Measurements from ENCODE around the gene ZDHHC14.

ZDHHC14 gene

DNA sequence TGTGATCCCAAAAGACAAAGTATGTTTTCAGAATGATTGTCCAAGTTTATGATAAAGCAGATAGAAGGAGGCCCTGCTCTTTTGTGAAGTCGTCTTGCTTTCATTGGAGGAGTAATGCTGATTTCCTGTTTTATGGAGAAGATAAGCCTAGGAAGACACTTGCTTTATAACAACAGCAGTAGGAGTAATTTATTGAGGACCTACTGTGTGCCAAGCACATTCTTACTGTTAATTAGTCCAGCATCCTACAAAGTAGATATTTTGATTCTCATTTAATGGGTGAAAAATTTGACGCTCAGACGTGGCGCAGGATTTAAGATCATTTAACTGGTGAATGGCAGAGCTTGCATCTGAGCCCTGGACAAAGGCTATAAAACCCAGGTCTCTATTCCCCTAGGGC, 87.6 kb downstream of the ZDHHC14 start:
- ChIA-PET POLR2A (no interaction called here), CTCF (no interaction called here)
- no peak overlapping the region for H3K4me3 ChIP-seq (ENCODE audit: low read depth, low read length)
- TF ChIP-seq, protein P1, sequence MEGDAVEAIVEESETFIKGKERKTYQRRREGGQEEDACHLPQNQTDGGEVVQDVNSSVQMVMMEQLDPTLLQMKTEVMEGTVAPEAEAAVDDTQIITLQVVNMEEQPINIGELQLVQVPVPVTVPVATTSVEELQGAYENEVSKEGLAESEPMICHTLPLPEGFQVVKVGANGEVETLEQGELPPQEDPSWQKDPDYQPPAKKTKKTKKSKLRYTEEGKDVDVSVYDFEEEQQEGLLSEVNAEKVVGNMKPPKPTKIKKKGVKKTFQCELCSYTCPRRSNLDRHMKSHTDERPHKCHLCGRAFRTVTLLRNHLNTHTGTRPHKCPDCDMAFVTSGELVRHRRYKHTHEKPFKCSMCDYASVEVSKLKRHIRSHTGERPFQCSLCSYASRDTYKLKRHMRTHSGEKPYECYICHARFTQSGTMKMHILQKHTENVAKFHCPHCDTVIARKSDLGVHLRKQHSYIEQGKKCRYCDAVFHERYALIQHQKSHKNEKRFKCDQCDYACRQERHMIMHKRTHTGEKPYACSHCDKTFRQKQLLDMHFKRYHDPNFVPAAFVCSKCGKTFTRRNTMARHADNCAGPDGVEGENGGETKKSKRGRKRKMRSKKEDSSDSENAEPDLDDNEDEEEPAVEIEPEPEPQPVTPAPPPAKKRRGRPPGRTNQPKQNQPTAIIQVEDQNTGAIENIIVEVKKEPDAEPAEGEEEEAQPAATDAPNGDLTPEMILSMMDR (IDR thresholded peaks at IDR 0.05; ENCODE audit: insufficient read depth, low read length, missing control alignments), result no peak
- no peak for DNase-seq (ENCODE audit: low read depth, low spot score)

DNA sequence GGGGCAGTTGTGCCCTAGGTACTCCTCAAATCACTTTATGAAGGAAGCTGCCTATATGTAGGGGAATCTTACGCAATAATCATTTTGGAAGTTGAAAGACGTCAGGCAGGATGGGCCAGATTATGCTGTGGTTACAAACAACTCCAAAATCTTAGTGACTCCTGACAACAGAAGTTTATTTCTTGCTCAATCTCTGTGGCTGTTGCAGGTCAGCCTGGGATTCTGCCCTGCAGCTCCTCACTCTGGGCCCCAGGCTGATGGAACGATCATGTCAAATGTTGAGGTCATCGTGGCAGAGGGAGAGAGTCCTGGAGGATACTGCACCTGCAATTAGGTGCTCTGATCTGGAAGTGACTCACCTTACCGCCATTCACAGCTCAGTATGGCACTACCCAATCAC, 88.4 kb downstream of the ZDHHC14 start:
- CTCF ChIA-PET, result no interaction called here
- no peak overlapping the region for H3K4me3 ChIP-seq (ENCODE audit: low read depth, low read length)
- no peak for DNase-seq (ENCODE audit: low read depth, low spot score)
- POLR2A ChIA-PET, result no interaction called here
- TF ChIP-seq, protein P1 (IDR thresholded peaks at IDR 0.05; ENCODE audit: insufficient read depth, low read length, missing control alignments), result no peak

DNA sequence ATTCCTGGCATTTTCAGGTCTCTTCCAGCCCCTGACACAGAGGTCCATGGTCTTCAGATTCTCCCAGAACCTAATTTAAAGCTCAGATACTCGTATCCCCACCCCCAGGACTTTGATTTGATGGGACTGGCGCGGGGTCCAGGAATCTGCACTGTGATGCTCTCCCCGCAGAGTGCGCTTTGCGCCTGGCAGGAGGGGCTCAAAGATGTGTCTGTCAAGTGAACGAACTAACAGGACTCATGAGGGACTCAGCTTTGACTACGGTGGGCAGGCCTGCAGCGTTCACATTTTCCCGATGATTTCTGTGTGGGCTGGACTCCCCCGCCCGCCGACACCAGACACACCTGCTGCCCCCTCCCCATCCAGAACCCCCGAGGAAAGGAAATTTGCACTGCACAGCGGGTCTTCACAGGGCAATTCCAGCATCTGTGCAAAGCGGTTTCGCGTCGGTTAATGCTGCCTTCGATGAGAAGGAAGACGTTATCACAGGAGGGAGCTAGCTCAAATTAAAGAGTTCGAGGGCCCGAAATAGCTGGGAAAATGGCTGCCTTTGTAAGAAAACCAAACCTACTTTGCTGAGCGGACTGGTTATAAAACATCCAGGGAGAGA, 90.2 kb downstream of the ZDHHC14 start:
- DNase-seq (ENCODE audit: low read depth, low spot score), result no peak
- POLR2A ChIA-PET, result no interaction called here
- TF ChIP-seq, protein P1 (IDR thresholded peaks at IDR 0.05; ENCODE audit: insufficient read depth, low read length, missing control alignments), result no peak

DNA sequence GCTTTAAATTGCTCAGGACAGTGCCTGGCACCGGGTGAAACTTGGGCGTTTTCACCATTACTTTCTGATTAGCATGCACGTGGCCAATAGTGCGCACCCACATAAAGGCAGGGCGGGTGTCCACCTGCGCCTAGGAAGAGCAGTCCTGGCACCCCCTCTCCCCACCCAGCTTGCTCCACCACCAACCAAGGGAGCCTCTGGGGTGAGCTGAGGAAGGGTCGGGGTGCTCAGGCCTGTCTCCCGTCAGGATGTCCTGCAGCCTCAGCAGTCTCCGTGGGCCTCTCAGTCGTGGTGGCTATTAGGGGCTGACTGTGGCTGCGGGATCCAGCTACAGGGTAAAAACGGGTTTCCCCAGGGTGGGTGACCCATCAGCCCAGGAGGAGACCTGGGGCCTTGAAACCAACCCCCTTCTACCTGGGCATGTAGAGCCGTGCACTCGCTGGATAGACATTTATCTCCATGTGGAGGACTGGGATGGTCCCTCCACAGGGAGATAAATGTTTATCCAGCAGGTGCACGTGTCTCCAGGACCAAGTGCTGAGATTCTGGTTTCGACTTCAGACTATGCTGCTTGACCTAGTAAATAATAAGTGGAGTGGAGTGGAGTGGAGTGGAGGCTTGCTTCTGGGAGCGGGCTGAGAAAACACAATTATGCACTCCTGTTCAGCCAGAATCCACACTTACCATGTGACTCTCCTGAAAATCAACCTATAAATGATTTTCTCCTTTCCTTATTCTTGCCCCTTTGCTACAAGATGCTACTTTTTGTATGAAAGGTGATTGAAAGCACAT, 91.1 kb downstream of the ZDHHC14 start:
- TF ChIP-seq, protein P1 (IDR thresholded peaks at IDR 0.05; ENCODE audit: insufficient read depth, low read length, missing control alignments), result no peak
- ChIA-PET CTCF (interaction anchor here (1.4 kb wide), 1 partner anchor 38 kb away, joined by 3 read pairs; no protein-coding TSS in a partner anchor), POLR2A (no interaction called here)
- no peak for DNase-seq (ENCODE audit: low read depth, low spot score)
- no peak overlapping the region for H3K4me3 ChIP-seq (ENCODE audit: low read depth, low read length)

More for the DNA sequence above, 90.2 kb downstream of the ZDHHC14 start:
- CTCF ChIA-PET, result interaction anchor here (1.4 kb wide), 1 partner anchor 37 kb away, joined by 3 read pairs; no protein-coding TSS in a partner anchor
- no peak overlapping the region for H3K4me3 ChIP-seq (ENCODE audit: low read depth, low read length)

DNA sequence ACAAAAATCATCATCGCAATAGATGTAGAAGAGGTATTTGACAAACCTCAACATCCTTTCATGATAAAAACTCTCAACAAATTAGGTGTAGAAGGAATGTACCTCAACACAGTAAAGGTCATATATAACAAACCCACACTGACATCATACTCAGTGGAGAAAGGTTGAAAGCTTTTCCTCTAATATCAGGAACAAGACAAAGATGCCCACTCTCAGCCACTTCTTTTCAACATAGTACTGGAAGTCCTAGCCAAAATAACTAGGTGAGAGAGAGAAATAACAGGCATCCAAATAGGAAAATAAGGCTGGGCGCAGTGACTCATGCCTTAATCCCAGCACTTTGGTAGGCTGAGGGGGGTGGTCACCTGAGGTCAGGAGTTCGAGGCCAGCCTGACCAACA, 95.8 kb downstream of the ZDHHC14 start:
- CTCF ChIA-PET, result no interaction called here
- no peak for DNase-seq (ENCODE audit: low read depth, low spot score)
- H3K4me3 ChIP-seq (ENCODE audit: low read depth, low read length), result no peak overlapping the region
- TF ChIP-seq, protein P1 (IDR thresholded peaks at IDR 0.05; ENCODE audit: insufficient read depth, low read length, missing control alignments), result no peak
- POLR2A ChIA-PET, result no interaction called here

DNA sequence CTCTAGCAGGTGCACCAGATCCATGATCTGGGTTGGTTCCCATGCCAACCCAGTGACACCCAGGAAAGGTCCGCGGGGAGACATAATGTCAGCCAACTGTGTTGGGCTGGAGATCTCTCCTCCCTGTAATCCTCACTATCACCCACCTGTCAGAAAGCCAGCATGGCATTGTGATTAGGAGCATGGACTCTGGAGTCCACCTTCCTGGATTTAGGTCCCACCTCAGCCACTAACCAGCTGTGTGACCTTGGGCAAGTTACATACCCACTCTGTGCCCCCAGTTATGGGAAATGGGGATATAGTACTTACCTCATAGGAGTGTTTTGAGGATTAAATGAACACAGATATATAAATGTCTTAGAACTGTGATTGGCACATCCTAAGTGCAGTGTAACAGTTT, 97.9 kb downstream of the ZDHHC14 start:
- no peak for DNase-seq (ENCODE audit: low read depth, low spot score)
- POLR2A ChIA-PET, result no interaction called here
- CTCF ChIA-PET, result no interaction called here
- TF ChIP-seq, protein P1 (IDR thresholded peaks at IDR 0.05; ENCODE audit: insufficient read depth, low read length, missing control alignments), result no peak
- no peak overlapping the region for H3K4me3 ChIP-seq (ENCODE audit: low read depth, low read length)

Data from AG04449 (cell line).